ENCODE results near the gene SSU72.
"Not testable (repeated sequence)": the region's sequence is repeated elsewhere in the genome, so short reads cannot be mapped to it uniquely, and the experiment has no call there.

SSU72 gene

GRCh38 chr1:1540818-1541628 lies 33.6 kb downstream of the SSU72 start:
- no peak for DNase-seq (ENCODE audit: low read depth in 2 of 2)

- peak; percentile 40 to 50 for DNase-seq (ENCODE audit: low read depth in 2 of 2)
Observed at GRCh38 chr1:1540090-1540817, 34.4 kb downstream of the SSU72 start, which contains the start of gene TMEM240. TMEM240 (minus strand) TSS chr1:1540624; CDS start chr1:1540346, 278 bp downstream.

- DNase-seq (ENCODE audit: low read depth in 2 of 2), result no peak
Observed at GRCh38 chr1:1539310-1540089, 35.2 kb downstream of the SSU72 start.

- no peak for DNase-seq (ENCODE audit: low read depth in 2 of 2)
Observed at GRCh38 chr1:1538989-1539309, 35.7 kb downstream of the SSU72 start.

GRCh38 chr1:1538334-1538733 lies 36.3 kb downstream of the SSU72 start:
- DNase-seq (ENCODE audit: low read depth in 2 of 2), result no peak

- no peak for DNase-seq (ENCODE audit: low read depth in 2 of 2)
Observed at GRCh38 chr1:1537626-1538250, 36.9 kb downstream of the SSU72 start.

- no peak for DNase-seq (ENCODE audit: low read depth in 2 of 2)
Observed at GRCh38 chr1:1536938-1537546, 37.6 kb downstream of the SSU72 start.

GRCh38 chr1:1536019-1536937 lies 38.4 kb downstream of the SSU72 start:
- no peak for DNase-seq (ENCODE audit: low read depth in 2 of 2)

GRCh38 chr1:1535201-1536018 lies 39.3 kb downstream of the SSU72 start:
- DNase-seq (ENCODE audit: low read depth in 2 of 2), result no peak

- DNase-seq (ENCODE audit: low read depth in 2 of 2), result no peak
Observed at GRCh38 chr1:1534401-1535154, 40.1 kb downstream of the SSU72 start.

- DNase-seq (ENCODE audit: low read depth in 2 of 2), result not testable (repeated sequence)
Observed at GRCh38 chr1:1533894-1534291, 40.8 kb downstream of the SSU72 start.

- DNase-seq (ENCODE audit: low read depth in 2 of 2), result not testable (repeated sequence)
Observed at GRCh38 chr1:1533176-1533893, 41.3 kb downstream of the SSU72 start.

GRCh38 chr1:1531947-1532346 lies 42.7 kb downstream of the SSU72 start:
- no peak for DNase-seq (ENCODE audit: low read depth in 2 of 2)

- no peak for DNase-seq (ENCODE audit: low read depth in 2 of 2)
Observed at GRCh38 chr1:1529936-1530335, 44.7 kb downstream of the SSU72 start.

- DNase-seq (ENCODE audit: low read depth in 2 of 2), result no peak
Observed at GRCh38 chr1:1529321-1529720, 45.3 kb downstream of the SSU72 start.

- no peak for DNase-seq (ENCODE audit: low read depth in 2 of 2)
Observed at GRCh38 chr1:1528301-1529267, 46.1 kb downstream of the SSU72 start.

Data from stimulated activated CD4-positive, alpha-beta T cell treated with anti-CD3 and anti-CD28 coated beads, Interleukin-15, amount 100 ng/mL, for 48 hours (primary cell).